HG02798 (cell line): ENCODE data around the gene SRRM2.

Experiments
- ATAC-seq: cut with Tn5 transposase; IDR thresholded peaks from one replicate; pipeline ENCODE4 v1.9.1; 2021; ENCODE audit warnings: mild to moderate bottlenecking; ENCODE audit not compliant: unreplicated experiment, poor library complexity

SRRM2 gene

GRCh38 chr16:2757344-2757743 is 4.9 kb downstream of the SRRM2 start:
- no peak for ATAC-seq

GRCh38 chr16:2761472-2761871 is 9.0 kb downstream of the SRRM2 start:
- no peak for ATAC-seq

DNA sequence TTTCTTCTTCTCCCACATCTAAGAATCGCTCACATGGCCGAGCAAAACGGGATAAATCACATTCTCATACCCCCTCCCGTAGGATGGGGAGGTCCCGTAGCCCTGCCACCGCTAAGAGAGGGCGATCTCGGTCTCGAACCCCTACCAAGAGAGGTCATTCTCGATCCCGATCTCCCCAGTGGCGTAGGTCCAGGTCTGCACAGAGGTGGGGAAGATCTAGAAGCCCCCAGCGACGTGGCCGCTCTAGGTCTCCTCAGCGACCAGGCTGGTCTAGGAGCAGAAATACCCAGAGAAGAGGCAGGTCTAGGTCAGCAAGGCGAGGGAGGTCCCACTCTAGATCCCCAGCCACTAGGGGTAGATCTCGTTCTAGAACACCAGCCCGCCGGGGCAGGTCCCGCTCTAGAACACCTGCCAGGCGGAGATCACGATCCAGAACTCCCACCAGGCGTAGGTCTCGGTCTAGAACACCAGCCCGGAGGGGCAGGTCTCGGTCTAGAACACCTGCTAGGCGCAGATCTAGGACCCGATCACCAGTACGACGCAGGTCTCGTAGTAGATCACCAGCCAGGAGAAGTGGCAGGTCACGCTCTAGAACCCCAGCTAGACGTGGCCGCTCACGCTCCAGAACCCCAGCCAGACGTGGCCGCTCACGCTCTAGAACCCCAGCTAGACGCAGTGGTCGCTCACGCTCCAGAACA is 9.6 kb downstream of the SRRM2 start:
- no peak for ATAC-seq

GRCh38 chr16:2762711-2763110 is 10.3 kb downstream of the SRRM2 start:
- ATAC-seq, result no peak

GRCh38 chr16:2763173-2763572 is 10.7 kb downstream of the SRRM2 start:
- no peak for ATAC-seq

DNA sequence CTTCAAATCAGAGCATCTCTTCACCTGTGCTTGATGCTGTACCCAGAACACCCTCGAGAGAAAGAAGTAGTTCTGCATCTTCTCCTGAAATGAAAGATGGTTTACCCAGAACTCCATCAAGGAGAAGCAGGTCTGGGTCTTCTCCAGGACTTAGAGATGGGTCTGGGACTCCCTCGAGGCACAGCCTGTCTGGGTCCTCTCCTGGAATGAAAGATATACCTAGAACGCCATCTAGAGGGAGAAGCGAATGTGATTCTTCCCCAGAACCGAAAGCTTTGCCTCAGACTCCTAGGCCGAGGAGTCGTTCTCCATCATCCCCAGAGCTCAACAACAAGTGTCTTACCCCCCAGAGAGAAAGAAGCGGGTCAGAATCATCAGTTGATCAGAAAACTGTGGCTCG is 12.3 kb downstream of the SRRM2 start:
- ATAC-seq, result no peak

DNA sequence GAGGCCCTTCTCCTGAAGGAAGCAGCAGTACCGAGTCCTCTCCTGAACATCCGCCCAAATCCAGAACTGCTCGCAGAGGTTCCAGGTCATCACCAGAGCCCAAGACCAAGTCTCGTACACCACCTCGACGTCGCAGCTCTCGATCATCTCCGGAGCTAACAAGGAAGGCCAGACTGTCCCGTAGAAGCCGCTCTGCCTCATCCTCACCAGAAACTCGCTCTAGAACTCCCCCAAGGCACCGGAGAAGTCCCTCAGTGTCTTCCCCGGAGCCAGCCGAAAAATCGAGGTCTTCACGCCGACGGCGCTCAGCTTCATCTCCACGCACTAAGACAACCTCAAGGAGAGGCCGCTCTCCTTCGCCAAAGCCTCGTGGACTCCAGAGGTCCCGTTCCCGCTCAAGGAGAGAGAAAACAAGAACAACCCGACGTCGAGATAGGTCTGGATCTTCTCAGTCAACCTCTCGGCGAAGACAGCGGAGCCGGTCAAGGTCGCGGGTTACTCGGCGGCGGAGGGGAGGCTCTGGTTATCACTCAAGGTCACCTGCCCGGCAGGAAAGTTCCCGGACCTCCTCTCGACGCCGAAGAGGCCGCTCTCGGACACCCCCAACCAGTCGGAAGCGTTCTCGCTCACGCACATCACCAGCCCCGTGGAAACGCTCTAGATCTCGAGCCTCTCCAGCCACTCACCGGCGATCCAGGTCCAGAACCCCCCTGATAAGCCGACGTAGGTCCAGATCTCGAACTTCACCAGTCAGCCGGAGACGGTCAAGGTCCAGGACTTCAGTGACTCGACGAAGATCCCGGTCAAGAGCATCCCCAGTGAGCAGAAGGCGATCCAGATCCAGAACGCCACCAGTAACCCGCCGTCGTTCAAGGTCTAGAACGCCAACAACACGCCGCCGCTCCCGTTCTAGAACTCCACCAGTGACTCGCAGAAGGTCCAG is 13.3 kb downstream of the SRRM2 start:
- no peak for ATAC-seq

DNA sequence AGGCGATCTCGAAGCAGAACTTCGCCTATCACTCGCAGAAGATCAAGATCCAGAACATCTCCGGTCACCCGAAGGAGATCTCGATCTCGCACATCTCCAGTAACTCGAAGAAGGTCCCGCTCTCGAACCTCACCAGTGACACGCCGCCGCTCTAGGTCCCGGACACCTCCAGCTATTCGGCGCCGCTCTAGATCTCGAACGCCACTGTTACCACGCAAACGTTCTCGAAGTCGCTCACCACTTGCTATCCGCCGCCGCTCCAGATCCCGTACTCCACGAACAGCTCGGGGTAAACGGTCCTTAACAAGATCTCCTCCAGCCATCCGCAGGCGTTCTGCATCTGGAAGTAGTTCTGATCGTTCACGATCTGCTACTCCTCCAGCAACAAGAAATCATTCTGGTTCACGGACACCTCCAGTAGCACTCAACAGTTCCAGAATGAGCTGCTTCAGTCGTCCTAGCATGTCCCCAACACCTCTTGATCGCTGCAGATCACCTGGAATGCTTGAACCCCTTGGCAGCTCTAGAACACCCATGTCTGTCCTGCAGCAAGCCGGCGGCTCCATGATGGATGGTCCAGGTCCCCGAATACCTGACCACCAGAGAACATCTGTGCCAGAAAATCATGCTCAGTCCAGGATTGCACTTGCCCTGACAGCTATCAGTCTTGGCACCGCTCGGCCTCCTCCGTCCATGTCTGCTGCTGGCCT is 14.1 kb downstream of the SRRM2 start:
- ATAC-seq, result no peak

- no peak for ATAC-seq
These were observed 14.8 kb downstream of the SRRM2 start for GRCh38 chr16:2767140-2767731.

DNA sequence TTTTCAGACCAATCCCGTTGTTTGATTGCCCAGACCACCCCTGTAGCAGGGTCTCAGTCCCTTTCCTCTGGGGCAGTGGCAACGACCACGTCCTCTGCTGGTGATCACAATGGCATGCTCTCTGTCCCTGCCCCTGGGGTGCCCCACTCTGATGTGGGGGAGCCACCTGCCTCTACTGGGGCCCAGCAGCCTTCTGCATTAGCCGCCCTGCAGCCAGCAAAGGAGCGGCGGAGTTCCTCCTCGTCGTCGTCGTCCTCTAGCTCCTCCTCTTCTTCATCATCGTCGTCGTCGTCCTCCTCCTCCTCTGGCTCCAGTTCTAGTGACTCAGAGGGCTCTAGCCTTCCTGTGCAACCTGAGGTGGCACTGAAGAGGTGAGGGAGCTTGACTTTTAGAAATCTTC is 15.5 kb downstream of the SRRM2 start:
- no peak for ATAC-seq

DNA sequence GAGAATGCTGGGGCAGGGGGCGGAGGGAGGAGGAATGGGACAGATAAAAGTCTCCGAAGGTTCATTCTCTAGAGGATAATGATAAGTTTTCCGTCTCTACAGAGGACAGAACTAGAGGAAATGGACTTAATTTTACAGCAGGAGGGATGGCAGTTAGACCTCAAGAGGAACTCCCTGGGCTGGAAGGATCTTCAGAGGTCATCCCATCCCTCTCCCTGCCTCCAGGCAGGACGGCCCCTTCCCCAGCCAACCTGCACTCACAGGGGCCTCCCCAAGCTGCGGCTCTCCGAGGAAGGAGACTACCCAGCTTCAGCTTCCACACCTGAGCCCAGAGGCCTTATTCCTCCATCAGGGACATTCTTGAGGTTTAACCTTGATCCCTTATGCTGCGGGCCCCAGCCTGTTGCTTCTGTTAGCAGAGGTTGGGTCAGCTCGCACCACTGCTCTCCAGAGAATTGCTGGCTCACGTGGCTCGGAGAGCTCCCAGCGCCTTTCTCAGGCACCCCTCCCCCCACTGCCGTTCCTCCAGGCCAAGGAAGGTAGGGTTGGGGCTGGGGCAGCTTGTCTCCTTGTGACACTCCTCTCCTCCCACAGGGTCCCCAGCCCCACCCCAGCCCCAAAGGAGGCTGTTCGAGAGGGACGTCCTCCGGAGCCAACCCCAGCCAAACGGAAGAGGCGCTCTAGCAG is 16.1 kb downstream of the SRRM2 start:
- no peak for ATAC-seq

GRCh38 chr16:2769100-2769529 is 16.7 kb downstream of the SRRM2 start:
- no peak for ATAC-seq

- ATAC-seq, result no peak
These were observed 17.2 kb downstream of the SRRM2 start for GRCh38 chr16:2769675-2770056.

DNA sequence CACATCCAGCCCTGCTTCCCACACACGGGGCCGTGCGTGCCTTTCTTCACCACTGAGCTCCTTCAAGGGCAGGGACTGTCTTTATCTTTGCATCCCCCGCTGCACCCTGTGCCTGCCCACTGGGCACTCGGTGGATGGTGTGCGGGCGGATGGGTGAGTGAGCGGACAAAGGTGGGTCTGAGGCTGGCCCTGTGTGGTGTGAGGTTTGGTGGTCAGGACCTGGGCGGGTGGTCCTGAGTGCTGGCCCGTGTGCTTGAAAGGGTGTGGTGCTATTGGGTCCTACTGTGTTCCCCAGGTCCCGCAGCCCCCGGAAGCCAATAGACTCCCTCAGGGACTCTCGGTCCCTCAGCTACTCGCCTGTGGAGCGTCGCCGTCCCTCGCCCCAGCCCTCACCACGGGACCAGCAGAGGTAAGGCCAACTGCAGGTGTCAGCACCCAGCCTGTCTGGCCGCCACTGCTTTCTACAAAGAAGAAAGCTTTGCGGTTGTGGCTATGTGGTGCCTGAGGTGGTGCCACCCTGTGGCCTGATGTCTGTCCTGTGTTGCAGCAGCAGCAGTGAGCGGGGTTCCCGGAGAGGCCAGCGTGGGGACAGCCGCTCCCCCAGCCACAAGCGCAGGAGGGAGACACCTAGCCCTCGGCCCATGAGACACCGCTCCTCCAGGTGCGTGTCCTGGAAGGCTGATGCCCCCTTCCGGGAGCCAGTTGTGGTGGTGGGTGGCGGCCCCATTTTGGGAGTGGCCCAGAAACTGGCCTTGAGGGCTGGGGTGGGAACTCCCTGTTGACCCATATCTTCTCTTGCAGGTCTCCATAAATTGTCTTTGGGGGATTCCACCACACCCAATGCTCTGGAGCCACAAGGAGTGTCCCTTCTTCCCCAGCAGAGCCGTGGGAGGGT is 17.9 kb downstream of the SRRM2 start:
- ATAC-seq, result no peak

DNA sequence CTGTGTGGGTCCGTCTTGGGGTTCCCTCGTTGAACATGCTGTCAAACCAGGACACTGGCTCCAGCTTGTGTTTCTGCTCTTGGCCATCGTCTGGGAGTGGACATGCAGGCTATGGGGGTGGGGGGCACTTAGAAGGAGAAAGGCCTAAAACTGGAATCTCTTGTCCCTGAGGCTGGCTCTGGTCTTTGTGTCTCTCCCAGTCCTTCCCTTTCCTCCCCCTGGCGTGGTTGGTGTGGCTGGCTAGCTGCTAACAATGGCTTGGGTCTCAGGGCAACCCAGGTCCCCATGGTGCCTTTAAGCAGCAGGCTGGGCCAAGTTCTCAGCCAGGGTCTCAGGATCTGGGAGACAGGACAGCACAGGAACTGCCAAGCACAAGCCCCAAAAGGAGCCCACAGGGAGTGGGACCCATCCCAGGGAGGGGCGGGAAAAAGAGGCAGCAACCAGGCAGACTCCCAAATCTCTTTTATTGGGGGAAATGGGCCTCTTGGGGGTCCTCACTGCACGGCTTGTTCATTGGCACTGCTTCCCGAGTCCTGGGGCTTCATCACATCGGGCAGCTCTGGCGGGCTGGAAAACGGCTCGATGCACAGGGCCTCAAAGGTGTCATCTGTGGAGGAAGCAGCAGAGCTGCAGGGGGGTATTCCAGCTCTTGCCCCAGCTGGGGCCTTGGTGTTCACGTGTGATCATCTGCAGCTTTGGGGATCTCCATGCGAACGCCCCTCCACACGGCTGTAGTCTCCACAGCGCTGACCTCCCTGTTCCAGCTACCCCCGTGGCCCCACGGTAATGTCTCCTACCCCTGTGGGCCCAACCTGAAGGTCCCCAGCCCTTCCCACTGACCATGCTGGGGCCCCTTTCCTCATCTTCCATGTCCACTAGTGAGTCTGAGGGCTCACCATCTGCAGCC is 19.3 kb downstream of the SRRM2 start:
- no peak for ATAC-seq

- no peak for ATAC-seq
These were observed 20.9 kb downstream of the SRRM2 start for GRCh38 chr16:2773188-2773968.

DNA sequence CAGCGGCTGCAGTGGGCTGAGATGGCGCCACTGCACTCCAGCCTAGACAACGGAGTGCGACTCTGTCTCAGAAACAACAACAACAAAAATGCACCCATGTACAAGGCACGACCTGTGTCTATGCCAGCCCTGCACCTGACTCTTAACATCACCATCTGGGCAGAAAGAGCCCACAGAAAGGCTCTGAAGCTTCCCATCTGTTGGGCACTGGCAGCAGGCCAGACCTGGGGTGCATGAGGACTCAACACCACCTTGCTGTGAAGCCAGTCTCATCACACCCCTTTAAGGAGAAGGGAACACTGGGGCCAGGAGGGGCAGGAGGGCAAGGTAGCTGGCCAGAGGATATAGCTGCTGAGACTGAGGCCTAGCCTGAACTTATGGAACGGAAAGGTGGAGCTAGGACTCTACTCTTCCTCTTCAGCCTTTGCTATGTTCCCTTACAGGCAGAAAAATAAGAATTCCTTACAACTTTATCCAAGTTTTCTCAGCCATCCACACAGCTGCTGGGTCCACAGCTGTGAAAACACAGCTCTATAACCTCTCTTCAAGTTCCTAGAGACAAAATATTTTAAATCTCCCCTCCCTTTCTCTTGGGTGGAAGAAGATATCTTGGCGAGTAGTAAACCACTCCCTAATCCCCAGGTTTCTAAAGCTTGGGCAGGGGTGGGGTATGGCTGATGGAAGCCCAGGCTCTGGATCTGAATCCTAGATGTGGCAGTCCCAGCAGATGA is 21.9 kb downstream of the SRRM2 start:
- ATAC-seq, result no peak
